GM21447 (cell line): ENCODE measurements around the gene EVL.

Source experiments
- ATAC-seq: cut with Tn5 transposase; IDR thresholded peaks from one replicate; pipeline ENCODE4 v1.9.1; 2021; ENCODE audit not compliant: unreplicated experiment

Gene EVL

GRCh38 chr14:100126401-100126800, 61.2 kb downstream of the EVL start:
- ATAC-seq = no peak

GRCh38 chr14:100127853-100128455, 62.7 kb downstream of the EVL start:
- no peak for ATAC-seq

- ATAC-seq = no peak
Measured at GRCh38 chr14:100128688-100129087, 63.5 kb downstream of the EVL start.

- no peak for ATAC-seq
Measured at GRCh38 chr14:100129161-100129589, 64.0 kb downstream of the EVL start.

DNA sequence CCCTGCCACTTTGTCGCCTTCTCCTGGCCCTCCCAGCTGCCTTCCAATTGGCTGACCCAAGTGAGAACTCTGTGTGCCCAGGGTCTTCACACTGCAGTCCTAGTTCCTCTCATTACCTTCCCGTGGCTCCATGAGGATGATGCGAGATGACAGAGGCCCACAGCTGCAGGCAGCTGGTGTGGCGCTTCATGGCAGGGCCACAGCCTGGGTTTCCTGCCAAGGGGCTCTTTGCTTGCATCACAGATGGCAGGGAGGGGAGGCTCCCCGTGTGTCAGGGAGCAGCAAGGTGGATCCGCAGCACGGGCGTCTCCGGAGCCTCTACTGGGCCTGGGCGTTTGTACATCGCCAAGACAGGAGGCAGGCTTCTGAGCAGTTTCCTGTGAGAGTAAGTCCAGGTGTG, 65.3 kb downstream of the EVL start:
- no peak for ATAC-seq

GRCh38 chr14:100131181-100131580, 66.0 kb downstream of the EVL start:
- no peak for ATAC-seq

- no peak for ATAC-seq
Measured at GRCh38 chr14:100132161-100132902, 67.1 kb downstream of the EVL start.

DNA sequence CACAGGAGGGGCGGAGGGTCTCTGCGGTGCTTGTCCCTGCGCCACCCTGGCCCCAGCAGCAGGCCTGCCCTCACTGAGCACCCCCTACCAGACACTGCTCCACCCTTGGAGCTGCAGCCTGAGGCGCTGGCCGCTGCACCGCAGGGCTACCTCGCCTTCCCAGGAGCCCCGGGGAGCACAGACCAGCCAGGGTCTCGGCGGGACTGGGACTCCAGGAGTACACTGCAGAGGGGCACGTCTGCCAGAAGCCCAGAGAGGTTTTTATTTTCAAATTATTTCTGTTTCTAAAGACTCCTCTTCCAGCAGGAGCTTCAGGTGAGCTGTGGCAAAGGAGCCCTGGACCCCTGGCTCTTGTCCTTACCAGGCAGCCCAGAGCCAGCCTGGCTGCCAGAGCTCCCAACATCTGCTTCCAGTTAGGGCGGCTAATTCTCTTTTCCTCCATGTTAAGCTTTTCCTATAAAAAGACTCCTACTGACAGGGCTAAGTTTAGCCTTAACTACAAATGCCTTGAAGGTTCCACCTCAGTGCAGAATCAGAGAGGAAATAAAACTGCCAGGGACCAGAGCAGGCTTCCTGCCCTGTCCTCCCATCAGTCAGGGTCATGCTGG, 67.8 kb downstream of the EVL start:
- ATAC-seq = no peak

DNA sequence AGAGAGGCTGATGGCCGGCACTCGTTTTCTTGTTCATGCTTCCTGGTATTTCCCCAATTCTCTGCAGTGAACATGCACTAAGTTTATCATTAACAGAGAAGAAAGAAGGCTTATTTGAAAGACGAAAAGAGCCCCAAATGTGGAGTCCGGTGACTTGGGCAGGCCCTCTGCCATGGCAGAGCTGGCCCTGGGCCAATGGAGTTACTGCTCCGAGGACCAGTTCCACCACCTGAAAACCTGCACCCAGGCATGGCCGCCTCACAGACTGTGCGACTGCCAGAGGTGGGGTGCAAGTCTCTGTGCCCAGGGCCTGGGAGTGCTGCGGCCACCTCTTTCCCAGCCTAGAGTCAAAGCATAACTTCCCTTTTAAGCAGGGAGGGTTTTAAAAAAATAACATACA, 69.4 kb downstream of the EVL start:
- no peak for ATAC-seq

GRCh38 chr14:100135073-100135472, 69.9 kb downstream of the EVL start:
- no peak for ATAC-seq

DNA sequence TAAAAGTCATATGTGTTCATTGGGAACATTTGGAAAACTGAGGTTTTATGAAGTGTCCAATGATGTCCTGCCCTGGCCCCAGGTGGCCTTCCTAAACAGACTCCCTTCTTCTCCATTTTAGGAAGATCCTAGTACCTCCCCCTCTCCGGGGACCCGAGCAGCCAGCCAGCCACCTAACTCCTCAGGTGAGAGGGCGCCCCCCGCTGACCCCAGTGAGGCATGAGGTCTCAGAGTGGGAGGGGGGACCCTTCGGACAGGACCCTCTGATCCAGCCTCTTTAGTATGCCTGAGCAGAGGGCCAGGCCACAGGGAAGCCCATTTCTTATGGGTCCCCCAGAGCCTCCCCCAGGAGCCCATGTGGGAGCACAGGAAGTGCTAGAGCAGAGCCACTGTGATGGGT, 70.6 kb downstream of the EVL start:
- no peak for ATAC-seq

GRCh38 chr14:100137173-100137572, 72.0 kb downstream of the EVL start:
- no peak for ATAC-seq

- peak; percentile 57 for ATAC-seq
Measured at GRCh38 chr14:100138082-100138787, 73.0 kb downstream of the EVL start.

DNA sequence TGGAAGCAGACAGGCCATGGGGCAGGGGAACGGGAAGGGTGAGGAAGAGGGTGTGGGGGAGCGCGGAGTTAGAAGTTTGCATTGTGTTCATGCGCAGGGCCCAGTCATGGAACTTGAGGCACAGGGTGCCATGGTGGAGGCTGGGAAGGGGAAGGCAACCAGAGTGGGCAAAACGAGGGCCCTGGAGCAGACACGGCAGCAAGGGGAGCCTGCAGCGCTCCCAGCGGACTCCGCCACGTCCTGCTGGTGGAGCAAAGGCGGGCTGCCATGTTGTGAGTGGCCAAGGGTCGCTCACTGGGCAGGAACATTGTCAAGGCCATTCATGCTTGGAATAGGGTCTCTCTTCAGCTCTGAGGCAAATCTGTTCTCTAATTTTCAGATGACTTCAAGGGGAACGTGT, 73.7 kb downstream of the EVL start:
- no peak for ATAC-seq

GRCh38 chr14:100140452-100141078, 75.3 kb downstream of the EVL start:
- ATAC-seq = no peak

- no peak for ATAC-seq
Measured at GRCh38 chr14:100141098-100141497, 75.9 kb downstream of the EVL start.

GRCh38 chr14:100142073-100143040, 77.1 kb downstream of the EVL start:
- no peak for ATAC-seq

DNA sequence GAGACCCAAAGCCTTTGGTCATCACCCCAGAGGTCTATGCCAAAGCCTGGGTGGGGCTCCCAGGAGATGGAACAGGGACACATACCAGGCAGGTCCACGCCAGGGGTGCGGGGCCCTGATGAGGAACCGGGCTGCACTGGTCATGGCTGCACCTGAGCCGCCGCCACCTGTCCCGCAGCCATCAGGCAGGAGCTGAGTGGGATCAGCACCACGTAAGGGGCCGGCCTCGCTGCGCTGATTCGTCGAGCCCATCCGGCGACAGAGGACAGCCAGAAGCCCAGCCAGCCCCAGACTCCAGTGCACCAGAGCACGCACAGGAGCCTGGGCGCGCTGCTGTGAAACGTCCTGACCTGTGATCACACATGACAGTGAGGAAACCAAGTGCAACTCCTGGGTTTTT, 78.3 kb downstream of the EVL start:
- no peak for ATAC-seq

DNA sequence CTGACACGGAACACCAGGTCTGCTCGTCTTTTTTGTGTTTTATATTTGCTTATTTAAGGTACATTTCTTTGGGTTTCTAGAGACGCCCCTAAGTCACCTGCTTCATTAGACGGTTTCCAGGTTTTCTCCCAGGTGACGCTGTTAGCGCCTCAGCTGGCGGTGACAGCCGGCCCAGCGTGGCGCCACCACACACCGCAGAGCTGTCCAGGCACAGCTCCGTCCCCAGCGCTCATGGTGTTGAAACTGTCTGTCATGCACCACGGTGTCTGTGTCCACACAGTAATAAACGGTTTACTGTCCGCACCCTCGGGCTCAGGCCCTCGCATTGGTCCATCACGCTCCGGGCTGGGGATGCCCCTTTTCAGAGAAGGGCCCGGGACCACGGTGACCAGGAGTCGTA, 78.7 kb downstream of the EVL start:
- ATAC-seq = no peak

GRCh38 chr14:100144645-100144995, 79.4 kb downstream of the EVL start:
- no peak for ATAC-seq
